Heart right ventricle (tissue), 16 donors: ENCODE results near the gene PDZD2. TPM values are rescaled to one million over a fixed set of nuclear protein-coding genes. Genes with fewer than 3 reads are reported as not detected.

Experiments used
- ATAC-seq, 8 donors: fragments of 200-7000 bp; cut with Tn5 transposase; one replicate each; pipeline ENCODE4 v1.9.1; 2020; ENCODE audit warnings: mild to moderate bottlenecking in 8 of 8, moderate library complexity in 8 of 8, moderate number of reproducible peaks in 1 of 8
- DNase-seq, 2 donors: peaks; one replicate each; pipeline ENCODE4 v3.0.0-alpha.2; 2020
- H3K27ac ChIP-seq, 10 donors: fragments of 200-600 bp; sonication (generic) in 2 of 10; one replicate each; pipeline versions ENCODE4 v1.5.0 to v1.8.0; 2020 to 2022; ENCODE audit warnings: mild to moderate bottlenecking in 3 of 10
- H3K27me3 ChIP-seq, 7 donors: fragments of 200-600 bp; one replicate each; pipeline ENCODE4 v1.8.0; 2021 to 2022; ENCODE audit warnings: mild to moderate bottlenecking in 2 of 7
- H3K36me3 ChIP-seq, 9 donors: fragments of 200-600 bp; sonication (generic) in 1 of 9; one replicate each; pipeline versions ENCODE4 v1.5.0 to v1.8.0; 2020 to 2022; ENCODE audit warnings: mild to moderate bottlenecking in 2 of 9
- H3K4me1 ChIP-seq, 9 donors: fragments of 200-600 bp; sonication (generic) in 1 of 9; one replicate each; pipeline versions ENCODE4 v1.5.0 to v1.8.0; 2020 to 2022; ENCODE audit warnings: mild to moderate bottlenecking in 4 of 9
- H3K4me3 ChIP-seq, 10 donors: fragments of 200-600 bp; sonication (generic) in 2 of 10; one replicate each; pipeline versions ENCODE4 v1.5.0 to v1.8.0; 2020 to 2022; ENCODE audit warnings: mild to moderate bottlenecking in 7 of 10, moderate library complexity in 2 of 10
- H3K9me3 ChIP-seq, 11 donors: fragments of 200-600 bp in 10 of 11; sonication (generic) in 2 of 11; one replicate each; pipeline versions ENCODE4 v1.5.0 to v1.8.0; 2013 to 2022; ENCODE audit warnings: mild to moderate bottlenecking in 2 of 11, control low read depth in 1 of 11, moderate library complexity in 1 of 11
- whole genome bisulfite sequencing, 2 donors: extraction: QIAGEN DNeasy Blood & Tissue Kit; methylation state at CpG; one replicate each; pipeline ENCODE4 v1.1.7; 2013; ENCODE audit warnings: inconsistent platforms in 1 of 2; 5-methylcytosine and 5-hydroxymethylcytosine counted together
- intact Hi-C, 10 donors: fragments of 100-400 bp; cut with DNase I; formaldehyde crosslinking; loops; one replicate each; pipeline versions ENCODE4 v1.11.1 to v1.14.2; 2022
- polyA plus RNA-seq, 2 donors: library from polyadenylated mRNA; stranded (reverse); fragments of 200-250 nt; gene quantifications; one replicate each; pipeline ENCODE4 v1.2.3, GENCODE V29; 2013
- total RNA-seq, 10 donors: library from RNA; stranded (reverse); fragmentation: NEBNext Ultra II Directional in 3 of 10; extraction: Animal tissue kit (Norgen Biotek cat#: 25700) in 3 of 10; gene quantifications; one replicate each; pipeline versions ENCODE4 v1.2.1 to v1.2.4, GENCODE V29; 2021 to 2023
- TF ChIP-seq, protein P1 (sequence below), 9 donors: fragments of 200-600 bp; sonication (generic) in 2 of 9; IDR thresholded peaks; one replicate each; pipeline versions ENCODE4 v1.5.0 to v1.8.0; 2021 to 2022; ENCODE audit warnings: antibody characterized with exemption in 9 of 9, mild to moderate bottlenecking in 5 of 9, moderate library complexity in 1 of 9
- donor health status: Arrhythmogenic right ventricular cardiomyopathy.
- donor health status: ischemic (EF 13 %, LVEDD 7.1; RV severe dilation, severe dysfunction).
- donor health status: healthy with polysubstance abuse.
- donor health status: DM: no; HTN: yes; CAD: no.
- donor health status: DM: no; HTN: no; CAD: no.
- donor health status: ischemic (EF 25% LVEDD 6.9; RV normal size, moderate dysfunction).
- donor health status: ischemic (EF 25% LVEDD 5.7; RV mildly dilated, moderate dysfunction).
- donor health status: healthy.
- donor health status: DM: yes; HTN: yes; CAD: no.
- donor health status: Ischemic cardiomyopathy.
- donor health status: ischemic (EF 35%, LVEDD 5.7; RV mildly dilated, moderate dysfunction).
- donor health status: nonischemic (EF 11% LVEDD 7.7; RV severe dilation, severe dysfunction).
- donor health status: DM: yes; HTN: yes; CAD: no.
- donor health status: PGD.
- donor health status: ischemic (EF 29% LVEDD 5.4; RV normal size, mild dysfunction).
- donor health status: nonischemic (EF 23%, LVEDD 6.1; RV moderate dilation, normal function).

Gene PDZD2
- total and polyA plus RNA-seq, 12 donors = 9.0 to 117 (median 82.5) TPM

- TF ChIP-seq, protein P1, sequence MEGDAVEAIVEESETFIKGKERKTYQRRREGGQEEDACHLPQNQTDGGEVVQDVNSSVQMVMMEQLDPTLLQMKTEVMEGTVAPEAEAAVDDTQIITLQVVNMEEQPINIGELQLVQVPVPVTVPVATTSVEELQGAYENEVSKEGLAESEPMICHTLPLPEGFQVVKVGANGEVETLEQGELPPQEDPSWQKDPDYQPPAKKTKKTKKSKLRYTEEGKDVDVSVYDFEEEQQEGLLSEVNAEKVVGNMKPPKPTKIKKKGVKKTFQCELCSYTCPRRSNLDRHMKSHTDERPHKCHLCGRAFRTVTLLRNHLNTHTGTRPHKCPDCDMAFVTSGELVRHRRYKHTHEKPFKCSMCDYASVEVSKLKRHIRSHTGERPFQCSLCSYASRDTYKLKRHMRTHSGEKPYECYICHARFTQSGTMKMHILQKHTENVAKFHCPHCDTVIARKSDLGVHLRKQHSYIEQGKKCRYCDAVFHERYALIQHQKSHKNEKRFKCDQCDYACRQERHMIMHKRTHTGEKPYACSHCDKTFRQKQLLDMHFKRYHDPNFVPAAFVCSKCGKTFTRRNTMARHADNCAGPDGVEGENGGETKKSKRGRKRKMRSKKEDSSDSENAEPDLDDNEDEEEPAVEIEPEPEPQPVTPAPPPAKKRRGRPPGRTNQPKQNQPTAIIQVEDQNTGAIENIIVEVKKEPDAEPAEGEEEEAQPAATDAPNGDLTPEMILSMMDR (IDR thresholded peaks at IDR 0.05) = no peak
- H3K36me3 ChIP-seq = peaks cover 0 to 85% (median 5%) of the 10 kb centered on the region in 9 donors
- no peaks in the 10 kb centered on the region for H3K9me3 ChIP-seq
- intact Hi-C loops = loop anchor here in 3 of 10 donors (5.0 to 10.0 kb wide), 4 partner anchors 250 to 518 kb away; no protein-coding TSS in a partner anchor
- no peak overlapping the region for H3K27ac ChIP-seq
- 86 to 87% methylated on average over 4 of the region's 4 CpGs for WGBS, 2 donors
- no peak for DNase-seq
- H3K27me3 ChIP-seq = no peaks in the 10 kb centered on the region
- H3K4me3 ChIP-seq = no peak overlapping the region
- ATAC-seq = no peak
- peaks cover 0 to 8% (median 0%) of the 10 kb centered on the region in 9 donors for H3K4me1 ChIP-seq
Measured at GRCh38 chr5:32082701-32083100, 443.8 kb downstream of the PDZD2 start.

DNA sequence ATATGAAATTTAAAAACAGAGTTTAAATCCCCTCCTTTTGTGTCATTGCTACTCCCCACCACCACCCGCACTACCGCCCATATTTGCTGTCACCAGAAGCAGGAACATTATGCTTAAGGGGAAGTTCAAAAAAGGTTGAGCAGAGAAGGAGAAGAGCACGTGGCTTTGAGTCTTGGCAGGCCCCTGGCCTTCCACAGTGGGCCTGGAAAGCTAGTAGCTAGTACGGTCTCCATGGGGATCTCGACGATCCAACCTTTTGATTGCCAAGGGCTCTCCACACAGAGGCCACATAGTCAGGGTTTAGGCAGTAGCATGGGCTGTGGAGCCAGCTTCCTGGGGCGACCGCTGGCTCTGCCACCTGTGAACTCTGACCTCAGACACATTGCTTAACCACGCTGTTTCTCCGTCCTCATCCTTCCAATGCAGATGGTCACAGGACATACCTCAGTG, 445.1 kb downstream of the PDZD2 start:
- Histone ChIP-seq H3K27me3 (no peaks in the 10 kb centered on the region), H3K4me1 (peaks cover 0 to 8% (median 0%) of the 10 kb centered on the region in 9 donors), H3K27ac (no peak overlapping the region), H3K9me3 (no peaks in the 10 kb centered on the region), H3K4me3 (no peak overlapping the region), H3K36me3 (peaks cover 0 to 85% (median 11%) of the 10 kb centered on the region in 9 donors)
- DNase-seq = no peak
- peak; percentile 41 to 78 (median 62) for ATAC-seq
- intact Hi-C loops = loop anchor here in 3 of 10 donors (5.0 to 10.0 kb wide), 4 partner anchors 252 to 519 kb away; no protein-coding TSS in a partner anchor
- 59 to 62% methylated on average over 10 of the region's 10 CpGs for WGBS, 2 donors
- TF ChIP-seq, protein P1 (IDR thresholded peaks at IDR 0.05) = no peak

DNA sequence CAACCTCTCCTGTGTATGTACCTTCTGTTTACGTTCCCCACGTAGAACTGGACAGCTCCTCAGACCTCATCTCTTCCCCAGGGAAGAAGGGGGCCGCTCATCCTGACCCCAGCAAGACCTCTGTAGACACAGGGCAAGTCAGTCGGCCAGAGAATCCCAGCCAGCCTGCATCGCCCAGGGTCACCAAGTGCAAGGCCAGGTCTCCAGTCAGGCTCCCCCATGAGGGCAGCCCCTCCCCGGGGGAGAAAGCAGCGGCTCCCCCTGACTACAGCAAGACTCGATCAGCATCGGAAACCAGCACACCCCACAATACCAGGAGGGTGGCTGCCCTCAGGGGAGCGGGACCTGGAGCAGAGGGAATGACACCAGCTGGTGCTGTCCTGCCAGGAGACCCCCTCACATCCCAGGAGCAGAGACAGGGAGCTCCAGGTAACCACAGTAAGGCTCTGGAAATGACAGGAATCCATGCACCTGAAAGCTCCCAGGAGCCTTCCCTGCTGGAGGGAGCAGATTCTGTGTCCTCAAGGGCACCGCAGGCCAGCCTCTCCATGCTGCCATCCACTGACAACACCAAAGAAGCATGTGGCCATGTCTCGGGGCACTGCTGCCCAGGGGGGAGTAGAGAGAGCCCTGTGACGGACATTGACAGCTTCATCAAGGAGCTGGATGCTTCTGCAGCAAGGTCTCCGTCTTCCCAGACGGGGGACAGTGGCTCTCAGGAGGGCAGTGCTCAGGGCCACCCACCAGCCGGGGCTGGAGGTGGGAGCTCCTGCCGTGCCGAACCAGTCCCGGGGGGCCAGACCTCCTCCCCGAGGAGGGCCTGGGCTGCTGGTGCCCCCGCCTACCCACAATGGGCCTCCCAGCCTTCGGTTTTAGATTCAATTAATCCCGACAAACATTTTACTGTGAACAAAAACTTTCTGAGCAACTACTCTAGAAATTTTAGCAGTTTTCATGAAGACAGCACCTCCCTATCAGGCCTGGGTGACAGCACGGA, 448.5 kb downstream of the PDZD2 start:
- ATAC-seq (no peak), DNase-seq (no peak)
- peaks cover 0 to 8% (median 0%) of the 10 kb centered on the region in 9 donors for H3K4me1 ChIP-seq
- 86 to 89% methylated on average over 24 of the region's 24 CpGs for WGBS, 2 donors
- intact Hi-C loops = loop anchor here in 3 of 10 donors (10.0 kb wide), 3 partner anchors 263 to 523 kb away; no protein-coding TSS in a partner anchor
- H3K4me3 ChIP-seq = no peak overlapping the region
- H3K27me3 ChIP-seq = no peaks in the 10 kb centered on the region
- H3K9me3 ChIP-seq = no peaks in the 10 kb centered on the region
- peaks cover 0 to 85% (median 12%) of the 10 kb centered on the region in 9 donors for H3K36me3 ChIP-seq
- H3K27ac ChIP-seq = no peak overlapping the region
- TF ChIP-seq, protein P1 (IDR thresholded peaks at IDR 0.05) = no peak

DNA sequence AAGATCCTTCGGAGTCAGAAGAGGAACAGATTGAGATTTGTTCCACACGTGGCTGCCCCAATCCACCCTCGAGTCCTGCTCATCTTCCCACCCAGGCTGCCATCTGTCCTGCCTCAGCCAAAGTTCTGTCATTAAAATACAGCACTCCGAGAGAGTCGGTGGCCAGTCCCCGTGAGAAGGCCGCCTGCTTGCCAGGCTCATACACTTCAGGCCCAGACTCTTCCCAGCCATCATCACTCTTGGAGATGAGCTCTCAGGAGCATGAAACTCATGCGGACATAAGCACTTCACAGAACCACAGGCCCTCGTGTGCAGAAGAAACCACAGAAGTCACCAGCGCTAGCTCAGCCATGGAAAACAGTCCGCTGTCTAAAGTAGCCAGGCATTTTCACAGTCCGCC, 449.3 kb downstream of the PDZD2 start:
- ATAC-seq = no peak
- no peaks in the 10 kb centered on the region for H3K9me3 ChIP-seq
- no peak overlapping the region for H3K4me3 ChIP-seq
- peaks cover 0 to 86% (median 12%) of the 10 kb centered on the region in 9 donors for H3K36me3 ChIP-seq
- TF ChIP-seq, protein P1 (IDR thresholded peaks at IDR 0.05) = no peak
- WGBS, 2 donors = 83 to 84% methylated on average over 12 of the region's 12 CpGs
- no peak for DNase-seq
- no peak overlapping the region for H3K27ac ChIP-seq
- intact Hi-C loops = loop anchor here in 3 of 10 donors (10.0 kb wide), 3 partner anchors 263 to 523 kb away; no protein-coding TSS in a partner anchor
- H3K27me3 ChIP-seq = no peaks in the 10 kb centered on the region
- peaks cover 0 to 14% (median 5%) of the 10 kb centered on the region in 9 donors for H3K4me1 ChIP-seq
